AG09309 (cell line): ENCODE measurements around the gene PRLH.

Source experiments
- DNase-seq: peaks from one replicate; pipeline ENCODE4 v3.0.0-alpha.2; 2010; ENCODE audit warnings: low read depth
- H3K4me3 ChIP-seq: 2 replicates; pipeline ENCODE4 v1.5.1; 2011; ENCODE audit warnings: mild to moderate bottlenecking, low read depth, low read length, moderate library complexity; ENCODE audit not compliant: control insufficient read depth
- CTCF ChIP-seq: IDR thresholded peaks from 2 replicates; pipeline ENCODE4 v1.5.1; 2011; ENCODE audit warnings: mild to moderate bottlenecking, low read depth, low read length, inconsistent platforms; ENCODE audit not compliant: insufficient read depth, control insufficient read depth; ENCODE audit errors: missing control alignments

Gene PRLH, protein sequence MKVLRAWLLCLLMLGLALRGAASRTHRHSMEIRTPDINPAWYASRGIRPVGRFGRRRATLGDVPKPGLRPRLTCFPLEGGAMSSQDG

DNA sequence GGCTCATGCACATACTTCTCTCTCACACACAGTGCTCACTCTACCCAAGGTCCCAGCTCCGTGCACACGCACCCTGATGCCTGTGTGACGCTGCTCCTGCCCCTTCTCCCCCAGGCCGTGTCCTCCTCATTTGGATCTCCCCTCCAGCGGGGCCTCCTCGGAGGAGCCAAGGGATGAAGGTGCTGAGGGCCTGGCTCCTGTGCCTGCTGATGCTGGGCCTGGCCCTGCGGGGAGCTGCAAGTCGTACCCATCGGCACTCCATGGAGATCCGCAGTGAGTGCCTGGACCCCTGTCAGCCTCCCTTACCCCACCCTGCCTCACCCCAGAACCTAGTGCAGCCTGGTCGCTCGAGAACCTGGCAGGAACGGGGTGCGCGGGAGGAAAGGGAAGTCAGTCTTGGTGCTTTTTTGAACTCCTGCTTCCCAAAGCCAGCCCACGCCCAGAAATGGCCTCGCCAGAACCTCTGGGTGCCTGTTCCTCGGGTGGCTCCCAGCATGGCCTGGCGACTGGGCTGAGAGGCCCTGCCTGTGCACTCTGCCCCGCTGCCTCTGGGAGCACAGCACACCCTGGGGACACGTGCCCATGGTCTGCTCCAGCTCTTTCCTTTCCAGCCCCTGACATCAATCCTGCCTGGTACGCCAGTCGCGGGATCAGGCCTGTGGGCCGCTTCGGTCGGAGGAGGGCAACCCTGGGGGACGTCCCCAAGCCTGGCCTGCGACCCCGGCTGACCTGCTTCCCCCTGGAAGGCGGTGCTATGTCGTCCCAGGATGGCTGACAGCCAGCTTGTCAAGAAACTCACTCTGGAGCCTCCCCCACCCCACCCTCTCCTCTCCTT lies at the start of gene PRLH:
Gene PRLH, plus strand, starts transcription at position 174 of the 835 bp plus-strand sequence. Its CDS starts 0 bp downstream, at position 174.
- TF ChIP-seq CTCF = no peak
- no peak within 1 kb of the TSS for H3K4me3 ChIP-seq
- no peak for DNase-seq

DNA sequence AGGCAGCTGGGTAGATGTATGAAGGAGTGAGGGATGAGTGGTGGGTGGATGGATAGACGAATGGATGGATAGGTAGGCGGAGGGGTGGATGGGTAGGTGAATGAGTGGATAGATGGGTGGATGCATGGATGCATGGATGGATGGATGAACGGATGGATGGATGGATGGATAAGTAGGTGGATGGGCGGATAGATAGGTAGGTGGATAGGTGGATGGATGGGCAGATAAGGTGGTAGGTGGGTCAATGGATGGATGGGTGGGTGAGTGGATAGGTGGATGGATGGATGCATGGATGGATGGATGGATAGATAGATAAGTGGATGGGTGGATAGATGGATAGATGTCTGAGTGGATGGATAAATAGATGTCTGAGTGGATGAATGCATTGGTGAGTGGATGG lies 49.2 kb upstream of the PRLH start:
- no peak overlapping the region for H3K4me3 ChIP-seq
- no peak for DNase-seq
- no peak for TF ChIP-seq CTCF

GRCh38 chr2:237517990-237518389 lies 48.4 kb upstream of the PRLH start:
- no peak for DNase-seq
- H3K4me3 ChIP-seq = no peak overlapping the region
- no peak for TF ChIP-seq CTCF

DNA sequence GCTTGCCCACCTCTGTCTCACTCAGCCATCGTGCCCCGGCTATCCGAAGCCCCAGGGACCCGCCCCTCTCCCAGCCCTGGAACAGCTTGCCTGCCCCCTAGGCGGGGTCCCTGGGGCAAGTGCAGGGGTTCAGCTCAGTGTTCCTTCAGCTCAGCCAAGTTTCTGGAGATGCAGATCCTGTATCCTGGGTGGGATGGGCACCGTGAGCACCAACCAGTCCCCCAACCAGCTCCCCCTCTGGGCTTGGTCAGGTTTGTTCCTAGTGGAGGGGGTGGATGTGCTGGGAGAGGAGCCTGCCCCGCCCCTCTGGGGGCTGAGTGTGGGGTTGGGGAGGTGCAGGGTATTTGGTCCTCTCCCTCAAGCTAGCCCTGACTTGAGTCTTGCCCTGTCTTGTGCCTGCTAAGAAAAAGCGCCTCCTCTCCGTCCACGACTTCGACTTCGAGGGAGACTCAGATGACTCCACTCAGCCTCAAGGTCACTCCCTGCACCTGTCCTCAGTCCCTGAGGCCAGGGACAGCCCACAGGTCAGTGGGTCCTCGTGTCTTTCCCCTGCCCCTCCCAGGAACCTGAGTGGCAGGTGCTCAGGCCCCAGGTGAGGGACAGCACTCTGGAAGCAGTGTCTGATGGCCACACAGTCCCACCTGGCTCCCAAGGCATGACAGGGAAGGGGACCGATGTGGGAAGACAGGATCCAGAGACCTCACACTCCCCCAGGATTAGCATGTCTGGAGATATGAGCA lies 46.7 kb upstream of the PRLH start:
- H3K4me3 ChIP-seq = no peak overlapping the region
- no peak for DNase-seq
- TF ChIP-seq CTCF = no peak

DNA sequence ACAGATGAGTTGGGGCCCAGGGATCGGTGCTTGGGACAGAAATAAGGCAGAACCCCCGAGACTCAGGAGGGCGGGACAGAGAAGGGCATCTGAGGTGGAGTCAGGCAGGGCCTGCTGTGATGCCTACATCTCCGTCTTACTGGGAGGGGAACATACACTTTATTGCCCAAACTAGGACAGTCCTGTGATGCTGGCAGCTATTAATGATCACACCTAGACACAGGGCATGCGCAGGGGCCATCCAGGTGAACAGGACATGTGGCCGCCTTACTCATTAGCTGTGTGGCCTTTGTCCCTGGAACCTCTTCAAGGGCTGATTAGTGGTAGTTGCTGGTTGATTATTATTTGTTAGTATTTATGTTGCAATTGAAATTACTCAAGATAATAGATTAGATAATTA lies 46.1 kb upstream of the PRLH start:
- no peak for DNase-seq
- H3K4me3 ChIP-seq = no peak overlapping the region
- TF ChIP-seq CTCF = no peak

GRCh38 chr2:237524631-237525030 lies 41.7 kb upstream of the PRLH start:
- no peak for DNase-seq
- no peak overlapping the region for H3K4me3 ChIP-seq
- no peak for TF ChIP-seq CTCF
